PC-9 (cell line): Measurements from ENCODE around the gene MYO5B. TPM values are rescaled to one million over a fixed set of nuclear protein-coding genes. Genes with fewer than 3 reads are reported as not detected.
"Not testable (repeated sequence)": the region's sequence is repeated elsewhere in the genome, so short reads cannot be mapped to it uniquely, and the experiment has no call there.

Experiments used
- Bru-seq: library from RNA; stranded (reverse); fragments of 400-500 nt; gene quantifications from one replicate; lab custom pipeline; 2021; lab: Mats Ljungman, UMichigan
- BruChase-seq, 2 experiments: library from RNA; stranded (reverse); fragments of 400-500 nt; gene quantifications; one replicate each; lab custom pipeline; 2021; lab: Mats Ljungman, UMichigan
- BruUV-seq: library from RNA; stranded (reverse); fragments of 400-500 nt; replicated peaks from 2 replicates; lab custom pipeline; 2021; lab: Mats Ljungman, UMichigan
- CTCF ChIA-PET: fragments of 300-600 bp; sonication (Branson Sonifier 250); formaldehyde crosslinking; loops from one replicate; lab custom pipeline; 2022; ENCODE audit warnings: antibody characterized with exemption; lab: Charles Lee
- POLR2A ChIA-PET: fragments of 300-600 bp; sonication (Branson Sonifier 250); formaldehyde crosslinking; loops from one replicate; lab custom pipeline; 2022; ENCODE audit warnings: antibody characterized with exemption; ENCODE audit not compliant: unreplicated experiment; lab: Charles Lee
- DNase-seq, 2 experiments: peaks; one replicate each; pipeline versions ENCODE4 v3.0.0 to v3.0.0-alpha.2; 2015 to 2022; ENCODE audit warnings: mixed read lengths in 1 of 2
- H2AFZ ChIP-seq: fragments of 200-600 bp; sonication (generic); 2 replicates; pipeline ENCODE4 v1.8.1; 2017; ENCODE audit warnings: antibody characterized with exemption
- H3F3A ChIP-seq: fragments of 200-600 bp; sonication (generic); 2 replicates; pipeline ENCODE4 v1.8.1; 2017; ENCODE audit warnings: antibody characterized with exemption, mild to moderate bottlenecking, low read depth; ENCODE audit not compliant: insufficient read depth
- H3K27ac ChIP-seq: fragments of 200-600 bp; sonication (generic); 2 replicates; pipeline ENCODE4 v1.6.1; 2016; ENCODE audit warnings: mixed run types
- H3K27me3 ChIP-seq: fragments of 200-600 bp; sonication (generic); 2 replicates; pipeline ENCODE4 v1.6.1; 2016; ENCODE audit warnings: low read depth, mixed run types; ENCODE audit not compliant: insufficient read depth
- H3K36me3 ChIP-seq: fragments of 200-600 bp; sonication (generic); 2 replicates; pipeline ENCODE4 v1.6.1; 2016; ENCODE audit warnings: low read depth, mixed run types
- H3K4me1 ChIP-seq: fragments of 200-600 bp; sonication (generic); replicated peaks from 2 replicates; pipeline ENCODE4 v1.6.1; 2016; ENCODE audit warnings: mixed run types; ENCODE audit not compliant: insufficient read depth
- H3K4me2 ChIP-seq: fragments of 200-600 bp; sonication (generic); 2 replicates; pipeline ENCODE4 v1.6.1; 2017; ENCODE audit warnings: mixed run types
- H3K4me3 ChIP-seq: fragments of 200-600 bp; sonication (generic); 2 replicates; pipeline ENCODE4 v1.6.1; 2016; ENCODE audit warnings: mixed run types
- H3K79me2 ChIP-seq: fragments of 200-600 bp; sonication (generic); 2 replicates; pipeline ENCODE4 v1.6.1; 2017; ENCODE audit warnings: low read depth, mixed run types
- H3K9me2 ChIP-seq: fragments of 200-600 bp; sonication (generic); 2 replicates; pipeline ENCODE4 v1.8.1; 2017; ENCODE audit warnings: mild to moderate bottlenecking; ENCODE audit not compliant: insufficient read depth
- H3K9me3 ChIP-seq: fragments of 200-600 bp; sonication (generic); 2 replicates; pipeline ENCODE4 v1.8.1; 2016; ENCODE audit warnings: low read depth; ENCODE audit not compliant: insufficient read depth
- H4K20me1 ChIP-seq: fragments of 200-600 bp; sonication (generic); 2 replicates; pipeline ENCODE4 v1.8.1; 2017; ENCODE audit not compliant: insufficient read depth
- CTCF ChIP-seq: fragments of 200-600 bp; sonication (generic); conservative IDR thresholded peaks from 2 replicates; pipeline ENCODE4 v1.6.1; 2017; ENCODE audit warnings: mixed run types, antibody characterized with exemption, mild to moderate bottlenecking, moderate library complexity
- EZH2 ChIP-seq: fragments of 200-600 bp; sonication (generic); IDR thresholded peaks from 2 replicates; pipeline ENCODE4 v1.8.0; 2017; ENCODE audit warnings: antibody characterized with exemption, low read depth
- intact Hi-C: fragments of 100-400 bp; cut with micrococcal nuclease; formaldehyde crosslinking; loops from one replicate; pipeline ENCODE4 v1.10.0; 2022; ENCODE audit not compliant: unreplicated experiment
- long read RNA-seq: library from polyadenylated mRNA; stranded (forward); transcript quantifications from one replicate; pipeline ENCODE4 v2.0.0, GENCODE V29; 2022
- total RNA-seq: library from RNA; stranded (reverse); gene quantifications from 2 replicates; pipeline ENCODE4 v1.2.3, GENCODE V29; 2021

Gene MYO5B
- total RNA-seq (23.3 and 25.4 TPM in 2 replicates), Bru-seq, nascent RNA (percentile 56 among the genes with signal in this experiment), BruChase-seq, experiment 1, labeled RNA remaining after a 2-hour chase (percentile 57 among the genes with signal in this experiment), BruChase-seq, experiment 2, labeled RNA remaining after a 6-hour chase (percentile 52 among the genes with signal in this experiment)
- long read RNA-seq, transcript MYO5B-207 (9 exons, 1,693 nt) = major isoform, 27 of 41 reads
- long read RNA-seq, partial matches to known transcripts = 5 of 41 reads
- long read RNA-seq, other reads (novel, unspliced or antisense) = 9 of 41 reads

GRCh38 chr18:50194631-50195532 lies at the start of gene MYO5B:
Gene MYO5B, minus strand, starts transcription at chr18:50195147. Its CDS starts 354 bp downstream, at chr18:50194793.
- Histone ChIP-seq H3K9me3 (no peaks in the 10 kb centered on the region), H3K27me3 (no peaks in the 10 kb centered on the region), H3K4me3 (peak within 1 kb of the TSS; percentile 90), H4K20me1 (no peaks in the 10 kb centered on the region), H3K36me3 (no peaks in the 10 kb centered on the region), H3F3A (peaks cover 15% of the 10 kb centered on the region), H3K79me2 (peaks cover 40% of the 10 kb centered on the region), H3K27ac (peak within 1 kb of the TSS; percentile 63), H3K4me2 (peak within 1 kb of the TSS; percentile 97), H2AFZ (peak within 1 kb of the TSS; percentile 88), H3K4me1 (peaks cover 31% of the 10 kb centered on the region), H3K9me2 (peaks cover 5% of the 10 kb centered on the region; the same call in 1 of the 2 replicates)
- POLR2A ChIA-PET = interaction anchor here (0.6 to 0.9 kb wide), 2 partner anchors 33 to 381 kb away, joined by 4 to 10 read pairs; no protein-coding TSS in a partner anchor
- intact Hi-C loops = loop anchor here (1.0 to 10.0 kb wide), 4 partner anchors 33 to 184 kb away; no protein-coding TSS in a partner anchor
- peak; percentile 70 to 86 for DNase-seq
- TF ChIP-seq EZH2 (no peak), CTCF (peak; percentile 47)
- CTCF ChIA-PET = interaction anchor here (0.6 to 1.1 kb wide), 11 partner anchors 67 to 685 kb away, joined by 3 to 8 read pairs (median 4); no protein-coding TSS in a partner anchor
- no TSS peak for BruUV-seq

GRCh38 chr18:50241768-50242167 lies 46.8 kb upstream of the MYO5B start:
- H3K27me3 ChIP-seq, H3K4me1 ChIP-seq, H3K4me3 ChIP-seq, H4K20me1 ChIP-seq, H3K9me2 ChIP-seq, BruUV-seq, H3K9me3 ChIP-seq, H2AFZ ChIP-seq, DNase-seq, H3K36me3 ChIP-seq, H3K27ac ChIP-seq, CTCF ChIA-PET, H3K4me2 ChIP-seq, H3K79me2 ChIP-seq, intact Hi-C loops: not testable (repeated sequence)
- peaks cover 23% of the 10 kb centered on the region for H3F3A ChIP-seq
- POLR2A ChIA-PET = interaction anchor here (0.6 kb wide), 1 partner anchor 29 kb away, joined by 3 read pairs; no protein-coding TSS in a partner anchor

- intact Hi-C loops = no loop called here
- H3F3A ChIP-seq = peaks cover 23% of the 10 kb centered on the region
Observed at GRCh38 chr18:50240080-50240563, 45.2 kb upstream of the MYO5B start.

More at GRCh38 chr18:50240080-50240563, 45.2 kb upstream of the MYO5B start:
- no peaks in the 10 kb centered on the region for H3K9me2 ChIP-seq
- H3K9me3 ChIP-seq = peaks cover 8% of the 10 kb centered on the region; the same call in 1 of the 2 replicates
- H3K4me2 ChIP-seq = no peak overlapping the region
- no peaks in the 10 kb centered on the region for H3K27me3 ChIP-seq
- TF ChIP-seq EZH2 (no peak), CTCF (no peak)
- no peaks in the 10 kb centered on the region for H3K4me1 ChIP-seq
- no peak overlapping the region for H2AFZ ChIP-seq
- no peaks in the 10 kb centered on the region for H3K79me2 ChIP-seq
- BruUV-seq = no TSS peak
- ChIA-PET POLR2A (no interaction called here), CTCF (no interaction called here)
- no peak overlapping the region for H3K4me3 ChIP-seq
- no peaks in the 10 kb centered on the region for H4K20me1 ChIP-seq
- H3K36me3 ChIP-seq = no peaks in the 10 kb centered on the region
- H3K27ac ChIP-seq = peak overlapping the region; percentile 84
- DNase-seq = peak; percentile 6 to 75
